ENCODE results near the gene UGT1A3.

The UGT1A3 gene

GRCh38 chr2:233768076-233768475 lies 39.2 kb downstream of the UGT1A3 start:
- TF ChIP-seq, protein P1, sequence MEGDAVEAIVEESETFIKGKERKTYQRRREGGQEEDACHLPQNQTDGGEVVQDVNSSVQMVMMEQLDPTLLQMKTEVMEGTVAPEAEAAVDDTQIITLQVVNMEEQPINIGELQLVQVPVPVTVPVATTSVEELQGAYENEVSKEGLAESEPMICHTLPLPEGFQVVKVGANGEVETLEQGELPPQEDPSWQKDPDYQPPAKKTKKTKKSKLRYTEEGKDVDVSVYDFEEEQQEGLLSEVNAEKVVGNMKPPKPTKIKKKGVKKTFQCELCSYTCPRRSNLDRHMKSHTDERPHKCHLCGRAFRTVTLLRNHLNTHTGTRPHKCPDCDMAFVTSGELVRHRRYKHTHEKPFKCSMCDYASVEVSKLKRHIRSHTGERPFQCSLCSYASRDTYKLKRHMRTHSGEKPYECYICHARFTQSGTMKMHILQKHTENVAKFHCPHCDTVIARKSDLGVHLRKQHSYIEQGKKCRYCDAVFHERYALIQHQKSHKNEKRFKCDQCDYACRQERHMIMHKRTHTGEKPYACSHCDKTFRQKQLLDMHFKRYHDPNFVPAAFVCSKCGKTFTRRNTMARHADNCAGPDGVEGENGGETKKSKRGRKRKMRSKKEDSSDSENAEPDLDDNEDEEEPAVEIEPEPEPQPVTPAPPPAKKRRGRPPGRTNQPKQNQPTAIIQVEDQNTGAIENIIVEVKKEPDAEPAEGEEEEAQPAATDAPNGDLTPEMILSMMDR (IDR thresholded peaks at IDR 0.05; ENCODE audit: control insufficient read depth, insufficient read depth, low read depth, low read length, missing control alignments), result no peak
- DNase-seq (ENCODE audit: low read depth), result no peak
- H3K4me3 ChIP-seq (ENCODE audit: control insufficient read depth, low read depth, low read length), result no peak overlapping the region

GRCh38 chr2:233769260-233769659 lies 40.4 kb downstream of the UGT1A3 start:
- no peak overlapping the region for H3K4me3 ChIP-seq (ENCODE audit: control insufficient read depth, low read depth, low read length)
- no peak for DNase-seq (ENCODE audit: low read depth)
- TF ChIP-seq, protein P1 (IDR thresholded peaks at IDR 0.05; ENCODE audit: control insufficient read depth, insufficient read depth, low read depth, low read length, missing control alignments), result no peak

GRCh38 chr2:233772153-233772552 lies 43.3 kb downstream of the UGT1A3 start:
- DNase-seq (ENCODE audit: low read depth), result no peak
- TF ChIP-seq, protein P1 (IDR thresholded peaks at IDR 0.05; ENCODE audit: control insufficient read depth, insufficient read depth, low read depth, low read length, missing control alignments), result no peak

DNA sequence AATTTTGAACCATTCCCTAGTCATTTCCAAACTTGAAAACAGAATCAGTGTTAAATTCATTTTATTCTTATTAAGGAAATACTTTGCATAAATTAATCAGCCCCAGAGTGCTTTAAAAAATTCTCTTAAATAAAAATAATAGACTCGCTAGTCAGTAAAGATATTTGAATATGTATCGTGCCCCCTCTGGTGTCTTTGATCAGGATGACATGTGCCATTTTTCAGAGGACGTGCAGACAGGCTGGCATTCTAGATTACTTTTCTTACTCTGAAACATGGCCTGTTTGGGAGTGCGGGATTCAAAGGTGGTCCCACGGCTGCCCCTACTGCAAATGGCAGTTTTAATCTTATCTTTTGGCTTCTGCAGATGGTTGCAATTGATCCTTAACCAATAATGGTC lies 43.7 kb downstream of the UGT1A3 start:
- H3K4me3 ChIP-seq (ENCODE audit: control insufficient read depth, low read depth, low read length), result no peak overlapping the region
- no peak for DNase-seq (ENCODE audit: low read depth)
- TF ChIP-seq, protein P1 (IDR thresholded peaks at IDR 0.05; ENCODE audit: control insufficient read depth, insufficient read depth, low read depth, low read length, missing control alignments), result no peak

More at GRCh38 chr2:233772153-233772552, 43.3 kb downstream of the UGT1A3 start:
- H3K4me3 ChIP-seq (ENCODE audit: control insufficient read depth, low read depth, low read length), result no peak overlapping the region

DNA sequence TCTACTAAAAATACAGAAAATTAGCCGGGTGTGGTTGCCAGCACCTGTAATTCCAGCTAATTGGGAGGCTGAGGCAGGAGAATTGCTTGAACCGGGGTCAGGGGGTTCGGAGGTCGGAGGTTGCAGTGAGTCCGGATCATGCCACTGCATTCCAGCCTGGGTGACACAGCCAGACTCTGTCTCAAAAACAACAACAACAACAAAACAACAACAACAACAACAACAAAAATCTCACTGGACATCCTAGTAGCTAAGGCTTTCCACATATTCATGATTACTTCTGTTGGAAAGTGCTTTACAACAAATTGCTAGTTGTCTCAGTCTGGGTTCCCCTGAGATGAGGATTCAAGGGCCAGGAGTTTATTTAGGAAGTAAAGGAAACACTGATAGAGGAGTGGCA lies 45.0 kb downstream of the UGT1A3 start:
- TF ChIP-seq, protein P1 (IDR thresholded peaks at IDR 0.05; ENCODE audit: control insufficient read depth, insufficient read depth, low read depth, low read length, missing control alignments), result no peak
- no peak for DNase-seq (ENCODE audit: low read depth)
- H3K4me3 ChIP-seq (ENCODE audit: control insufficient read depth, low read depth, low read length), result no peak overlapping the region

- H3K4me3 ChIP-seq (ENCODE audit: control insufficient read depth, low read depth, low read length), result no peak overlapping the region
- TF ChIP-seq, protein P1 (IDR thresholded peaks at IDR 0.05; ENCODE audit: control insufficient read depth, insufficient read depth, low read depth, low read length, missing control alignments), result no peak
- DNase-seq (ENCODE audit: low read depth), result no peak
Measured at GRCh38 chr2:233775414-233775813, 46.6 kb downstream of the UGT1A3 start.

DNA sequence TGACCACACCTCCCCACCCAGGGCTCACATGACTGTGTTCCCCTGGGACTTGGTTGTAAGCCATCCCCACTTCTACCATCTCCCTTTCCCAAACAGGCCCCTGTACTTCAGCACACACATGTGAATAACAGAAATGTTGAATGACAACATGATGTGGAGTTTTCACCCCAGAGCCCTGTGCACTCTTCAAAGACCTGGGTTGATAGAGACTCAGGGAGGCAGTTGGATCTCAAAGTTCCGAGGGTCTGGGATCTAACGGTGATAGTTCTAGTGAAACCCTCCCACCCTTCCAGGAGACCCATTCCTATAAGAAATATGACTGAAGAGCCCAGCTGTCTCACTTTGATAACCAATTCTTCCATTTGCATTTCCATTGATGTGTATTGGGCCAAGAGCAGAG lies 49.2 kb downstream of the UGT1A3 start, which contains the start of gene MROH2A:
Gene MROH2A (plus strand): TSS at position 301 of the 400 bp plus-strand sequence. CDS start 1,029 bp downstream, outside the sequence.
- no peak for DNase-seq (ENCODE audit: low read depth)
- H3K4me3 ChIP-seq (ENCODE audit: control insufficient read depth, low read depth, low read length), result no peak within 1 kb of the TSS
- TF ChIP-seq, protein P1 (IDR thresholded peaks at IDR 0.05; ENCODE audit: control insufficient read depth, insufficient read depth, low read depth, low read length, missing control alignments), result no peak
